ENCODE measurements around the gene MYZAP.
A peak's percentile ranks its signal among the peaks of the same experiment; 100 is the strongest.

Gene MYZAP

DNA sequence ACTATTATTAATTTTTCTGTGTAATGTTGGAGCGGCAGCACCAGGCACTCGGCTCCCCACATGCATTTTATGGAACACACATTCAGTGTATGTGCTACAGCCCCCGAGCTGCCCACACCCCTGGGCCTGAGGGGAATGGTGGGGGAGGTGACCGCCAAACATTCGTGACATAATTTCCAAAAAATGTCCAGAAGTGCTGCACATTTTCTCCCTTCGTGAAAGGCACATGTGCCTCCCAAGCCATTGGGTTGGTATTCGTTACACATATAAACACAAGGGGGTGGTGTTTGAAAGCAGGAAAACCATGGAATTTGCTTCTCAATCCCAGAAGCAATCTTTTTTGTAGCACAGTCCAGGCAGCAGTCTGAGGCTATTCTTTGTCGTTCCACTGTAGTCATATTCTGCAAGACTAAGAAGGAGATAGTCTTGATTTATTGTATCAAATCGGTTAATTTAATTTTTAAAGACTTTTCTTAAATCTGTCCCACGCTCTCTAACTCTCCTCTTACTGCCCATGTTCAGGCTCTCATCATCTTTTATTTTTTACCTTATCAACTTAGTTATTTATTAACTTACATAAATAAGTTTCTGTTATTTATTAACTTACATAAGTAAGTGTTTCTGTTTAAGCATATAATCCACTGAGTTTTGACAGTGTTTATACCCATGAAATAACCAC lies 75.6 kb downstream of the MYZAP start:
- DNase-seq, result peak; percentile 3

DNA sequence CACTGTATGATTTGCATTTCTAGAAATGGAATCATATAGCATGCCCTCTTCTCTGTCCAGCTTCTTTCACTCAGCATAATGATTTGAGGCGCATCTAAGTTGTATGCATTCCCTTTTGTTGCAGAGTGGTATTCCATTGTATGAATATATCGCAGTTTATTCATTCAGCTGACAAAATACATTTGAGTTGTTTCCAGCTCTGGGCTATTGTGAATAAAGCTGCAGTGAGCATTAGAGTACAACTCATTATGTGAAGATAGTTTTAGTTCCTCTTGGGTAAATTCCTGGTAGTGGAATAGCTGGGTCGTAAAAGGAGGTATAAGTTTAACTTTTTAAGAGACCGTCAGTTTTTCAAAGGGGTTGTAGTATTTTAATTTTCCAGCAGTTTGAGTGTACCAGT lies 76.3 kb downstream of the MYZAP start:
- DNase-seq, result no peak

DNA sequence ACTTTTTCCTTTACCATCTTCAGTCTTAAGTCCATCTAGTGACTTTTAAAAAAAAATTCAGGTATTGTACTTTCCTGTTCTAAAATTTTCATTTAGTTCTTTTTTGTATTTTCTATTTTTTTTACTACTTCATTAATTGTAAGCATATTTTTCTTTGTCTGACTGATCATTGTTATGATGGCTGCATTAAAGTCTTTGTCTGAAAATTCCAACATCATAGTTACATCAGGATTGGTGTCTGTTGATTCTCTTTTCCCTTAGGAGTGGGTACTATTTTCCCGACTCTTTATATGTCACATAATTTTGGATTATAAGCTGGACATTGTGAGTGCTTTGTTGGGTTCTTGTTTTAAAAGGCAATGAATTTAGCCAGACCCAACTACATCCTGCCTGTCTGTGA lies 79.9 kb downstream of the MYZAP start:
- no peak for DNase-seq

DNA sequence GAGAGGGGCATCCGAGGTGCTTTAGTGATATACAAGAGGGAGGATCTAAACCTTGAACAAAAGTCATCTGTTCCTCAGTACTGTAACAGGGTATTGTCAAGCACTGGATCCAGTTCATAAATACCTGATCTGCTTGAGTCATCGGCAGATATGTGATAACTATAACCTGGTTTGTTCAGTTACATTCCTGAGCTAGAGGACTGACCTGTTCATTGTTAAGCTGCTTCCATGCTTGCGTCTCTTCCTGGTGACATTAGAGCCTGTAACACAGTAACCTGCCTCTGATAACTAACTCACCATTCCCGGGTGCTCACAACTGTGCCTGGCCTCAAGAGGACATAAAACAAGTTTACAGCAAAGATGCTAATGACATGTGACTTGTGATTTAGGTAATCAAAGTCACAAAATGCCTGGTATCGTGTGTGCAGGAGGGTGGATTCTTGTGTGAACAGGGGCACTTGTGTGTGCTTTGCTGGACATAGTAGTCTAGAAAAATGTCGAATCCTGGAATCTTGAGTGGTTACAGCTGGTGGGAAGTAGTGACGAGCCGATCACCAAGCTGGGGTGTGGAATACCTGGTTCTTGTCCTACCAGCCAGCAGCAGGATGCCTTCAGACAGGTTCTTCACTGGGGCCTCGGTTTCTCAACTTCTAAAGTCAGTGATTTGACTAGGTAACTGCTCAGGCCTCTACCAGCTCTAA lies 83.9 kb downstream of the MYZAP start:
- no peak for DNase-seq

DNA sequence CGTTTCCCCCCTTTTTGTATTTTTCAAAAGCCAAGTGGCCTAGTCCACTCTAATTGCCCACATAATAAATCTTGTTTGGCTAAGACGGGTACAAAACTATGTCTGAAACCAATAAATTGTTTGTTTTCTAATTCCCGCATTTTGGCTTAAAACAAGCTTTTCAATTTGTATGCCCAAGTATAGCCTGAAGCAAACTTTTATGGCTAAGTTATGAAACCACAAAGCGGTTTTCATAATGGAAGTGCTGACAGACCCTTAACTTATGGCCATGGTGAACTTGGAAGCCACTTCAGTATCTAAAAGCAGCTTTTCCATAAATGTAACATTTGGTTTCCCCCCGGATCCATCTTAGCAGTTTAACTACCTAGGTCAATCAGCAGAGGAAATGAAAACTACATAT lies 84.9 kb downstream of the MYZAP start:
- DNase-seq, result no peak

DNA sequence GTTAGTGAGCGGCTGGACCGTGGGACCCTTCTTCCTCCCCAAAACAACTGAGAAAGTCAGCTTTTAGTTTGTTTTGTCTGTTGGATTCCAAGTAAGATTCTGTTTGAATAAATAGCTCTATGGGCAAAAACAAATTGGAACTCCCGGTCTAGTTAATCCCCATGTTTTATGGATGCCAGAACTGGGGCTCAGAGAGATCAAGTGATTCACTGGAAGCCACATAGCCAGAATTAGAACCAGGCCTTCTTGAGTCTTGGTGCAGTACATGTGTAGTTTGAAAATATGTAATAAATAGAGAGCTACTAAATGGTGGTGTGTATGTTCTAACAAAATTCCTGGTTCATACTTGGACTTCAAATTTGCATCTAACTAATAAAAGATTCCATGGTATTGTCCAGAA lies 85.5 kb downstream of the MYZAP start:
- DNase-seq, result no peak

DNA sequence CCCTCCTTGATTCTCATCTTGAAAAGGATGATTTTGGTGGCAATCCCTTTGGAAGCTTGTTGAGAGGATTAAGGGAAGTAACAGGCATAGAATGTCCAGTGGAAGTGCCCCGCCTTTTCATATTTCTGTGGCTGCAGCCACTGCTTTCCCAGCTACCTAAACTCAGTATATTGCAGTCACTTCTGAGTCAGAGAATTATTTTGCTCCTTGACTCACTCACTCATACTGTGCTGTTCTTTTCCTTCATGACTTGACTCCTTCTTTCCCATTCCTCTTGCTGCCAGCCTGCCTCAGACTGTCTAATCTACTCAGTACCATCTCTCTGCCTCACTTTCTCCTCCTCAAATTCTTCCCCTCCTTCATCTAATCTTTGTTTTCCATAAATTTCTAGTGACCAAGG lies 88.3 kb downstream of the MYZAP start:
- DNase-seq, result no peak

DNA sequence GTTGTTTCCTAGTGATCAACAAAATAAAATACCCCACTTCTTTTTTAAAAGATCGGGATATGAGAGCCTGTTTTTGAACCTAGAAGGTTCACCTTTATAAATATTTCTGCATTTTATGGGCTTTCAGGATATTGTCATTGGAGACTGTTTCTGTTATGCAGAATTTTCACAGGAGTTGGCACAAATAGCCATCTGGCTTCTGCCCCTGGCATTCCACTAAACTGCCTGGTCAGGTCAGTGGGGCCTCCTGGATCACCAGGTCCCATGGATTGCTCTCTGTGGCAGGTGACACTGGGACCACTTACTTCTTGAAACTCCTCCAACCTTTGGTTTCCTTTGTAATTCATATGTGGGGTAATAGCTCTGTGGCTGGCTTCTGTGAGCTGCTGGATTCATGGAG lies 89.3 kb downstream of the MYZAP start:
- no peak for DNase-seq

DNA sequence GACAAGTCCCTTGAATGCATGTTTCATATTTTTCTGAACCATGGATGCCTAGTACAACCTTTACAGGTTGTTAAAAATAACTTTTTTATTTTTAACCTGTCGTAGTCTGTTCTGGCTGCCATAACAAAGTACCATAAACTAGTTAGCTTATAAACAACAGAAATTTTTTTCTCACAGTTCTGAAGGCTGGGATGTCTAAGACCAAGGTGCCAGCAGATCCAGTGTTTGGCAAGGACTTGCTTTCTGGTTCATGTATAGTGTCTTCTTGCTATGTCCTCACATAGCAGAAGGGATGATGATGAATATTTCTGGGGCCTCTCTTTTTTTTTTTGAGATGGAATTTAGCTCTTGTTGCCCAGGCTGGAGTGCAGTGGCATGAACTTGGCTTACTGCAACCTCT lies 91.8 kb downstream of the MYZAP start:
- no peak for DNase-seq

DNA sequence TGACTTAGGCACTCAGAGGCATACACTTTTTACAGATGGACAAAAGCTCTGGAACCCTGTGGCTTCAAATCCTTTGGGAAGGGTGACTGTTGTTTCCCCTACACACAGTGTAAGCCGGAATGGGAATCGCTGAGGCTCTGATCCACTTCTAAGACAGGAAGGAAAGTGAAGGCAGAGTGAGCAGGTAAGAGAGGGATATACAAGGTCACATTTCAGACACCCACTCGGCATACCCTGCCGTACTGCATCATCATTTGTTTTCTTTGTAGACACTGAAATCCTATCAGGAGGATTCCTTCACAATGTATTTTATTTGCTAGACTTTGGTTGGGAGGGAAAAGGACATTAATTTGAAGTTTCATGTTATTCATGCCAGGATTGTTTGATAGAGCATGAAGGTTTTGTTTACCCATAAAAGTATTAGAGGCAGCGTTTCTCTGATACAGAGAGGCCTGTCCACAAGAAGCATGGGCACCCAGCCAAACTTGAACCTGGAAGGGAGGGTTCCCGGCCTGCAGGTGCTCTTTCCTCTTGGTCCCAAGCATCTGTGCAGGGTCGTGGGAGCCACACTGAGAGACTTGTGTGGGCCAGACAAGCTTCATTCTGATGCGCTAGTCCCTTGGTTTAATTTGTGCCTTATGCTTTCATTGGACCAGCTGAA lies 92.9 kb downstream of the MYZAP start:
- DNase-seq, result no peak

DNA sequence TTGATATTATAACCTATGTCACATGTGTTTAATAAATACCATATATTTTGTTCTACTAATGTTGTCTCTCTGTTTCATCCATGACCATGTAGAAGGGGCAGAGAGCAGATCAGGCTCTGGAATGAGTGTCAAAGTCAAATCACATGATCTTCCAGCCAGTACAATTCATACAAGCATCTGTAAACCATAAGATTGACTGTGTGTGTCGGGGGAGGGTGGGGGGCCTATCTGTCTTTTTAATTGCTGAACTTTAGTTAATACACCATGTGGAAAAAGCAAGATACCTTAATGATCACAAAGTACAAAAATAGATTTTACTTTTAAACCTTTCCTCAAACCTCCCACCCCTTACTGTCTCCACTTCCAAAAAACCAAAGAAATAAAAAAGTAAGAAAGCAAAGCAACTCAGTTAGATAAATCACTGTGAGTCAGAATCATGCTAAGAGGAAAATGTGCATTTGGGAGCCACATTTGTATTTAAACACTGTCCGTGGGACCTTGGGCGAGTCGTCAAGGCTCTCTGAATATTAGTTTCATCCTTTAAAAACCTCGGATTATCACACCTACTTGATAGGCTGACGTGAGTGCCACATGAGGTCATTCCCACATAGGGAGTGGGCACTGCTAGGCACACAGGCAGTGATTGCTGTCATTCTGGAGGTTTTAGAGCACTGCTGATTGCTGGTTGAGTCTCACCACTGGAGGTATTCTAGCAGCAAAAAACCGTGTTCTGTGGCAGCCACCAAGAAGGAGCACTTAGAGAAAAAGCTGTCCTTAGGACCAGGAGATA lies 93.8 kb downstream of the MYZAP start:
- DNase-seq, result no peak

DNA sequence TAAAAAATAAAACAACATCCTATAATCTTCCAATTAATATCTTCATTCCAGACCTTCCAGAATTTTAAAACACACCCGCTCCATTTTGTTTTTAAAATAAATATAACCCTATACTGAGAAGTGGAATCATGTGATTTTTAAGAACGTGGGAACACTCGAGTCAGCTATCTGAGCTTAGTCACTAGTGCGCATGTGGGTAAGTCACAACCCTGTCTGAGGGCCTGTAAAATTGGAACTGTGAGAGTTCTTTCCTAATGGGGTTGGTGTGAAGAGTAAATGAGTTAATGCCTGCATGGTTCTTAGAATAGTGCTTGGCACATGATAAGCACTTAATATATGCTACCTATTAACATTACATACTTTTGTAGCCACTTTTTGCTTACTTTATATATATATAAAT lies 95.0 kb downstream of the MYZAP start:
- DNase-seq, result no peak

DNA sequence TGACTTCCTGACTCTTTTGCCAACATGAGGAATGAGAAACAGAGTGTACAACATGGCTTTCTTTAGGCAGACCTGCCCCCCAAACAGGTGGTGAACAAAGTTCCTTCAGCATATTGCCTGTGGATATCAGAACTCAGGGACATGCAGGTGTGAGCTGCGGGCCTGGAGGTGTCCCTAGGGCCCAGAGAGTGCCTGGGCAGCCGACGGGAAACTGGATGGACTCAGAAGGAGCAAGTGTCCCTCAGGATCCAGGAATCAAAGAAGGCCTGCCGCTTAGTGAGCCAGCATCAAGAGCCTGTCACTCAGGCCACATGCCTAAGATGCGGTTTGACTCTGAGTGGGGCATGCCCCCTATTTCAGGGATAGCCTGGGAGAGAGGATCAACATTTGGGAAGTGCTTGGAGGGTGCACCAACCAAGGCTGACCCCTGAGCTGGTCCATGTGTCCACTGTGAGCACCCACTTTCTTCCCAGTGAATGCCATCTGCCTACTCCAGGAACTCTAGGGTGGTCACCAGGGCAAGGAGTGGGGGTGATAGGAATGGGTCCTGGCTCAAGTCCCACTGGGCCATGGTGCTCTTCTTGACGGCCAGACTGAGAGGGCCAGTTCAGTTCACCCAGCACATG lies 98.8 kb downstream of the MYZAP start:
- no peak for DNase-seq

DNA sequence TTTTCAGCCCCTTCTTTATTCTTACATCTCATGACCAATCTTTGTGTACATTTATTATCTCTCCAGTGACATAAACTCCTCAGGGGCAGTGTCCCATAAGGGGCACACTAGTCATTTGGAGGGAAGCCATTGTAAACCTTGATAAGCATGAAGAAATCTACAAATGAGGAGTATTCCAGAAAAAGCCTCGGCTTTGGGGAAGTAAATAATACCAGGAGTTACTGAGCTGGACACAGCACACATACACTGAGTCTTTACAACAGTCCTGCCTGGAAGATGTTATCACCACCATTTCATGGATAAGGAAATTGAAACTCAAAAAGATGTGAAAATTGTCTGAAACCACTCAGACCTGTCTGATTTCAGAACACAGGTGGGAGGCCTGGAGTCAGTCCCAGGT lies 99.4 kb downstream of the MYZAP start:
- DNase-seq, result no peak

DNA sequence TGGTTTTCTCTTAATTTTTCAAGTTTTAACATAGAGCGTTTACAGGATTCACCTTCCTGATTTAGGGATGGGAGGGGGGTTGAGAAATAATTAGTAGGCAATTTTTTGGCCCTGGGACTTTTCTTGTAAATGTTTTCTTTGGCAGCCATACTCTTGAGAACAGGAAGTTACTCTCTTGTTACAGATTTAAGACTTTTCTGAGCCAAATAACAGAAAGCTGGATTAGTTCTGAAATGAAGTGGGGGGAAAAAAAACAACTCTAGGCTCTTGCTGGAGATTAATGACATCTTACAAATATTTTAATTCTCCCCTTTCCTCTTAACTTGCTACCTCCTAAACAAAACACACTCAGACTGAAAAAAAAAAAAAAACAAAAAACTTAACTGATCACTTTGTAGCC lies 101.0 kb downstream of the MYZAP start:
- no peak for DNase-seq

DNA sequence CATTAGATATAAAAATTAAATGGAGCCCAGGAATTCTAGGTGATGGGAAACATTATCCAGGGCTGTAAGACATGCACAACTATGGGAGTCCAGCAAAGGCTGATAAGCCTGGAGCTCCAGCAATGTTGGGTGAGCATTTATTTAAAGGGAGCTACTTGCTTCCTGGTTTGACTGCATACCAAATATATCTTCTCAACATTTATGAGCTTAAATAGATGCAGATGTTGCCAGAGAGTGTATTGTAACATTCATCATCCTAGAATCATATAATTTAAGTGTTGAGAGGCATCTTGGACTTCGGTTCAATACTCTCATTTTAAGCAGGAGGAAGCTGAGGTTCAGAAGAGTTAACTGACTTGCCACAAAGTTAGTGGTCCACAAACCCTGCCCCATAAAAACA lies 102.6 kb downstream of the MYZAP start:
- no peak for DNase-seq

DNA sequence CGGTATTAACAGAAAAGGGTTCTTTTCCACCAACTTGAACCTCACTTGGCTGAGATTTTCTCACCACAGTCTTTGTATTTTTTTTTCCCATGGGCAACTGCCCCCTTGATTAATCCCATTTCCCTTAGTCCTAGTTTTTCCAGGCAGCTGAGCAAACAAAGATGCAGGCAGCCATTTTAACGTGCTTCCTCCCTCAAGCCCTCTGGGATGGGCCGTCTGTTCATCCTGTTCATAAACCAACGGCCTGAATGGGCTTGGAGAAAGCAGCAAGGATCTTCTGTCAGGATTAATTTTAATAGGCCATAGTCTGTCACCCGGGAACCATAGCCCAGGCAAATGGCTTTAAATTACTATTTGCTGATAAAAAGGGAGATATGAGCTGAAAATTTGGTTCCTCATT lies 104.4 kb downstream of the MYZAP start:
- peak; percentile 15 for DNase-seq

DNA sequence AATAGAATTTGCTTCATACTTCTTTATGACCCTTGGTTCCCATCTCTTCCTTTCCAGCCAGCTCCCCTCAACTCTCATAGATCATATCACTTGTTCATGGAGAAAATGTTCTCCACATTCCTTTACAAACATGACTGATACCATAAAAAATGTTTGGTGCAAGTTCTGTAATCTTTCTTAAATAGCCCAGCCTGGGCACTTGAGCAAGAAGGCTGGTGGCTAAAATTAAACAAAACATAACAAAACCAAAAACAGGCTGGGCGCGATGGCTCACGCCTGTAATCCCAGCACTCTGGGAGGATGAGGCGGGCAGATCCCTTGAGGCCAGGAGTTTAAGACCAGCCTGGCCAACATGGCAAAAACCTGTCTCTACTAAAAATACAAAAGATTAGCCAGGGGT lies 105.9 kb downstream of the MYZAP start:
- no peak for DNase-seq

DNA sequence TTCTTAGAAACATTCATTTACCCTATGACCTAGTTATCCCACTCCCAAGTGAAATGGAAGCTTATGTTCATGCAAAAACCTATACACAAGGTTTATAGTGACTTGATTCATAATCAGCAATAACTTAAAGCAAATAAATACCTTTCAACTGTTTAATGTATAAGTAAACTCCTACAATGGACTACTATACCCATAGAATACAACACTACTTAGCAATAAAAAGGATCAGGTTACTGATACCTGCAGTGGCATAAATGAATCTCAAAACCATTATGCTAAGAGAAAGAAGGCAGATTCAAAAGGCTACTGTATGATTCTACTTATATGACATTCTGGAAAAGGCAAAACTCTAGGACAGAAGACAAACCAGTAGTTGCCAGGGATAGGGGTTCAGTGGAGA lies 106.5 kb downstream of the MYZAP start:
- no peak for DNase-seq

DNA sequence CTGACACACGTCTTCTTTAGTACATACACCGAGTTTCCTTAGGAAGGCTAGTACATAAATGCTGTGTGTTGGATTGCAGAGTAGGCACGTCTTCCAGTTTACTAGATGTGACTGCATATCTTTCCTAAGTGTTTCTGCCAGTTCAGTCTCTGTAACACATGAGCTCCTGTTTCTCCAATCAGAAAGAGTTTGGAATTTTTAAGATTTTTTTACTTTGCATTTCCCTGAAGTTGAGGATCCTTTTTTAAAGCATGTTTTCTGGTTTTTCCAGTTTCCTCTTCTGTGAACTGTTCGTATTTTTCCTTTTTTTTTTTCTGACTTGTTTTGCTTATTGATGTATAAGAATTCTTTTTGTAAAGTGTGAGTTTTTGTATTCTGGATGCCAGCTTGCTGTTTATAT lies 107.3 kb downstream of the MYZAP start:
- DNase-seq, result no peak

DNA sequence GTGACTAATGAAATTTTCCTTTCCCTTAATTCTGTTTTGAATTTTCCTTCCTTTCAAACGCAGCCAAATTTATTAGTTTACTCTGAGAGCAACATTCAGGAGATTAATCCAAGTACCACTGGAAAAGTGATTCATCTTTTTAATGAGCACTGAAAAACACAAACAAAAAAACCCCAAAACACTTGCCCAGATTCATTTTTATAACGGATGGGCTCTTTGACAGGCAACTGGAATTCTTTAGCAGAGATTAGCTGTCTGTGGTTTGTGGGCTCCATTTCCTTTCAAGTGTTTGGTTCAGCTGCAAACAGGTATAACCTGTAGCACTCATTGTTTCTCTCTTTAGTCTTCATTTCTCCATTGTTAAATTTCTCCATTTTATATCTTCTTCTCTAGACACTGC lies 111.7 kb downstream of the MYZAP start:
- no peak for DNase-seq

DNA sequence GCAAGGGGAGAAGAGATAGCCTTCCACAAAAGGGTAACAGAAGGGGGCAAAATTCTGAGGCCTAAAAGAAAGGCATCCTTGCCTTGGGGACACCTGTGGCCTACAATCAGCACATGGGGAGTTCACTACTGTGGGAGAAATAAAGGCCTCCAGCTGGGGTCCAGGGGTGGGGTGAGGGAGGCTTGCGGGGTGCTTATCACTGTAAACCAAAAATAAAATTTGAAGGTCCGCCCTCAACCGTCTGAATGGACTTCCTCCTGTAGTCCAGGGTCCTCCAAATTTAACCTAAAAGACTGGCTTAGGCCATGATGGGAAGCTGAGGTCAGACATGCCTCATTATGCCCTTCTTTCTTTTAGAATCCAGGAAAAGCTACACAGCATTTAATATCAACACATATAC lies 112.7 kb downstream of the MYZAP start:
- DNase-seq, result no peak

DNA sequence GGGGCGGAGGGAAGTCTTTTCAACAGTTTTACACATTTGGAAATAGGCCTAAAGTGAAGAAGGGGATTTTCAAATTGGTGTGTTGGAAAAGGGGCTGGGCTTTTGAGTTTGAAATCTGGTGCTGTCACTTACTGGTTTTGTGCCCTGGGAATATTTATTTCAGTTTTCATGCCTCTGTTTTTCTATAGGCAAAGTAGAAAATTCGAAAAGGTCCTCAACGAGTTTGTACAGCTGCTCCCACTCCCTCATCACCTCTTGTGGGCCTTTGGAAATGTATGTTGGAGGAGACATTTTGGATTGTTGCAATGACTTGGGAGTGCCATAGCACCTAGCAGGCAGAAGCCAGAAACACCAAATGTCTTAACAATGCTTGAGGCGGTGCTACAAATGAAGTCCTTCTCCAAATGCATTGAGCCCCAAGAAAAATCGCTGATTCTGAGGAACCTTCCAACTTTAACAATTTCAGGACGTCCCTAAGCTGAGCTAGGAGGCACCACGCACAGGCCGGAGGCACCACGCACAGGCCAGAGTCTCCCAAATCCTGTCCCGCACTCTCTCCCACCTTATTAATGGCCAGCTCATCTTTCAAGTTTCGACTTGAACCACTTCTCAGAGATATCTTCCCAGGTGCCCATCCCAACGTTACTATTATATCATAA lies 114.2 kb downstream of the MYZAP start:
- DNase-seq, result no peak

Measured in NCI-H2171 treated with DMSO at 0.1 percent for 48 hours (cell line).